Fibroblast of skin of scalp (primary cell): Measurements from ENCODE around the gene ARMS2.

Experiments
- DNase-seq: peaks from one replicate; pipeline ENCODE4 v3.0.0-alpha.2; 2013

ARMS2 gene

GRCh38 chr10:122494833-122495232 is 40.4 kb downstream of the ARMS2 start:
- DNase-seq, result peak; percentile 90

GRCh38 chr10:122495406-122496340 is 41.2 kb downstream of the ARMS2 start:
- DNase-seq, result peak; percentile 96

- DNase-seq, result no peak
Observed at GRCh38 chr10:122497241-122497640, 42.8 kb downstream of the ARMS2 start.

GRCh38 chr10:122498521-122498920 is 44.1 kb downstream of the ARMS2 start:
- no peak for DNase-seq

GRCh38 chr10:122499012-122499411 is 44.6 kb downstream of the ARMS2 start:
- DNase-seq, result no peak

- peak; percentile 70 for DNase-seq
Observed at GRCh38 chr10:122499491-122499941, 45.1 kb downstream of the ARMS2 start.

DNA sequence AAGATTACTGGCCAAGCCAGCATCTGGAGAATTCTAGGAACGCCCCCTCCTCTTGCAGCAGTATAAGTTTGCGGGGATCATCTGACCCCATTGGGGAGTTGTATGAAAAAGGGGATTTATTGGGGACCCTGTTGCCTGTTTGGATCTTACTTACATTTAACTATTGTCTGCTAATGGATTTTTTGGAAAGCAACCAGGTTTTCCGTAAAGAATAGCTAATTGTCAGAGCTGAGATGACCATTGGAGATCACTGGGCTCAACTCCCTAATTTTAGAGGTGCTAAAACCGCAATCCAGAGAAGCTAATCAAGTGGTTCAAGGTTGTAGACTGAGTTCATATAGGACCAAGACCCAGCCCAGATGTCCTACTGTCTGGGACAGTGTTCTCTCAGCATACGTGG is 45.7 kb downstream of the ARMS2 start:
- DNase-seq, result no peak

GRCh38 chr10:122500726-122501125 is 46.3 kb downstream of the ARMS2 start:
- DNase-seq, result no peak

GRCh38 chr10:122503012-122503411 is 48.6 kb downstream of the ARMS2 start:
- DNase-seq, result peak; percentile 56

GRCh38 chr10:122503886-122504609 is 49.6 kb downstream of the ARMS2 start:
- DNase-seq, result peak; percentile 28

DNA sequence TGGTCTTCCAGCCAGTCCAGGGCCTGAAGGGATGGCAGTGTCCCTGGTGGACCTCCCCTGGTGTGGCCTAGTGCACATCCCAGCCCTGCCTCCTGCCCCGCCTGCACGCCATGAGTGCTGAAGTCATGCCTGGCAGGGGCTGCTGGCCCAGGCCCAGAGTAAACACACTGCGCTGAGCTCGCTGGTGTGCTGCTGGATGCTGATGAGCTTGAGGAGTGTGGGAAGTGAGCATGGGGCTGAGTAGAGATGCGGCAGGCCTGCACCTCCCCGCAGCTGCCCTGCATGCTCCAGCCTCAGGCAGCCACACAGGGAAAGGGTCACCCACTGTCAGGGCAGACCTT is 50.1 kb downstream of the ARMS2 start:
- DNase-seq, result peak; percentile 97

GRCh38 chr10:122505011-122505410 is 50.6 kb downstream of the ARMS2 start:
- DNase-seq, result no peak

GRCh38 chr10:122505885-122506645 is 51.6 kb downstream of the ARMS2 start:
- DNase-seq, result no peak
